HepG2 (cell line): Measurements from ENCODE around the gene FBXL4.

Experiments used
- CREM ChIP-seq, 2 experiments: sonication (generic) in 1 of 2; formaldehyde crosslinking in 1 of 2; IDR thresholded peaks; 2 replicates each; pipeline versions ENCODE4 v1.4.0 to v1.6.1; 2016 to 2020; ENCODE audit warnings: antibody characterized with exemption in 1 of 2, mild to moderate bottlenecking in 1 of 2, missing genetic modification reagents in 1 of 2
- CTCF ChIP-seq: sonication (generic); formaldehyde crosslinking; IDR thresholded peaks from 2 replicates; pipeline ENCODE4 v1.5.0; 2020; ENCODE audit warnings: mild to moderate bottlenecking, missing genetic modification reagents, moderate library complexity
- EZH2 ChIP-seq: conservative IDR thresholded peaks from 2 replicates; pipeline ENCODE4 v1.6.1; 2012; ENCODE audit warnings: mild to moderate bottlenecking, low read depth, low read length, moderate library complexity
- FOSL1 ChIP-seq: sonication (generic); formaldehyde crosslinking; IDR thresholded peaks from 2 replicates; pipeline ENCODE4 v1.9.0; 2021; ENCODE audit warnings: missing genetic modification reagents, borderline replicate concordance
- HNRNPUL1 ChIP-seq: fragments of 200-400 bp; formaldehyde crosslinking; IDR thresholded peaks from 2 replicates; pipeline ENCODE4 v1.6.1; 2017; ENCODE audit warnings: low read depth, mild to moderate bottlenecking, low read length, moderate library complexity
- JUN ChIP-seq: sonication (generic); formaldehyde crosslinking; IDR thresholded peaks from 2 replicates; pipeline ENCODE4 v1.4.0; 2020; ENCODE audit warnings: mild to moderate bottlenecking, missing genetic modification reagents
- PHF21A ChIP-seq: sonication (generic); formaldehyde crosslinking; IDR thresholded peaks from 2 replicates; pipeline ENCODE4 v1.5.0; 2020; ENCODE audit warnings: mild to moderate bottlenecking, missing genetic modification reagents
- SIN3A ChIP-seq: IDR thresholded peaks from 2 replicates; pipeline ENCODE4 v1.6.1; 2011; ENCODE audit warnings: low read depth, mild to moderate bottlenecking, control low read depth, low read length, borderline replicate concordance
- UBTF ChIP-seq: sonication (generic); formaldehyde crosslinking; IDR thresholded peaks from 2 replicates; pipeline ENCODE4 v1.4.0; 2020; ENCODE audit warnings: mild to moderate bottlenecking, missing genetic modification reagents
- ZKSCAN1 ChIP-seq: fragments of 150-350 bp; IDR thresholded peaks from 2 replicates; pipeline ENCODE4 v1.6.1; 2014; ENCODE audit warnings: low read length
- ZNF430 ChIP-seq: sonication (generic); formaldehyde crosslinking; IDR thresholded peaks from 2 replicates; pipeline ENCODE4 v1.9.0; 2021; ENCODE audit warnings: mild to moderate bottlenecking, missing genetic modification reagents
- ZNF780A ChIP-seq: sonication (generic); formaldehyde crosslinking; IDR thresholded peaks from 2 replicates; pipeline ENCODE4 v1.8.0; 2022; ENCODE audit warnings: mild to moderate bottlenecking, missing genetic modification reagents, moderate library complexity
- ZNF878 ChIP-seq: sonication (generic); formaldehyde crosslinking; IDR thresholded peaks from 2 replicates; pipeline ENCODE4 v1.8.1; 2023; ENCODE audit warnings: mild to moderate bottlenecking, missing genetic modification reagents, moderate library complexity

GRCh38 chr6:98848539-98849242 lies 99.1 kb downstream of the FBXL4 start:
- TF ChIP-seq CREM (IDR thresholded peaks at IDR 0.05) (no peak), CREM (CRISPR knock-in tag; IDR thresholded peaks at IDR 0.05) (no peak), CTCF (CRISPR knock-in tag) (no peak), SIN3A (no peak), ZKSCAN1 (no peak), FOSL1 (no peak), ZNF780A (CRISPR knock-in tag) (no peak), JUN (CRISPR knock-in tag) (no peak), EZH2 (no peak), PHF21A (CRISPR knock-in tag) (no peak), HNRNPUL1 (no peak), ZNF430 (CRISPR knock-in tag) (no peak), UBTF (CRISPR knock-in tag) (no peak), ZNF878 (no peak)
